ENCODE data around the gene TXLNB.

TXLNB gene

GRCh38 chr6:139336488-139336887 is 44.7 kb upstream of the TXLNB start (continued):
- TF ChIP-seq, protein P1, sequence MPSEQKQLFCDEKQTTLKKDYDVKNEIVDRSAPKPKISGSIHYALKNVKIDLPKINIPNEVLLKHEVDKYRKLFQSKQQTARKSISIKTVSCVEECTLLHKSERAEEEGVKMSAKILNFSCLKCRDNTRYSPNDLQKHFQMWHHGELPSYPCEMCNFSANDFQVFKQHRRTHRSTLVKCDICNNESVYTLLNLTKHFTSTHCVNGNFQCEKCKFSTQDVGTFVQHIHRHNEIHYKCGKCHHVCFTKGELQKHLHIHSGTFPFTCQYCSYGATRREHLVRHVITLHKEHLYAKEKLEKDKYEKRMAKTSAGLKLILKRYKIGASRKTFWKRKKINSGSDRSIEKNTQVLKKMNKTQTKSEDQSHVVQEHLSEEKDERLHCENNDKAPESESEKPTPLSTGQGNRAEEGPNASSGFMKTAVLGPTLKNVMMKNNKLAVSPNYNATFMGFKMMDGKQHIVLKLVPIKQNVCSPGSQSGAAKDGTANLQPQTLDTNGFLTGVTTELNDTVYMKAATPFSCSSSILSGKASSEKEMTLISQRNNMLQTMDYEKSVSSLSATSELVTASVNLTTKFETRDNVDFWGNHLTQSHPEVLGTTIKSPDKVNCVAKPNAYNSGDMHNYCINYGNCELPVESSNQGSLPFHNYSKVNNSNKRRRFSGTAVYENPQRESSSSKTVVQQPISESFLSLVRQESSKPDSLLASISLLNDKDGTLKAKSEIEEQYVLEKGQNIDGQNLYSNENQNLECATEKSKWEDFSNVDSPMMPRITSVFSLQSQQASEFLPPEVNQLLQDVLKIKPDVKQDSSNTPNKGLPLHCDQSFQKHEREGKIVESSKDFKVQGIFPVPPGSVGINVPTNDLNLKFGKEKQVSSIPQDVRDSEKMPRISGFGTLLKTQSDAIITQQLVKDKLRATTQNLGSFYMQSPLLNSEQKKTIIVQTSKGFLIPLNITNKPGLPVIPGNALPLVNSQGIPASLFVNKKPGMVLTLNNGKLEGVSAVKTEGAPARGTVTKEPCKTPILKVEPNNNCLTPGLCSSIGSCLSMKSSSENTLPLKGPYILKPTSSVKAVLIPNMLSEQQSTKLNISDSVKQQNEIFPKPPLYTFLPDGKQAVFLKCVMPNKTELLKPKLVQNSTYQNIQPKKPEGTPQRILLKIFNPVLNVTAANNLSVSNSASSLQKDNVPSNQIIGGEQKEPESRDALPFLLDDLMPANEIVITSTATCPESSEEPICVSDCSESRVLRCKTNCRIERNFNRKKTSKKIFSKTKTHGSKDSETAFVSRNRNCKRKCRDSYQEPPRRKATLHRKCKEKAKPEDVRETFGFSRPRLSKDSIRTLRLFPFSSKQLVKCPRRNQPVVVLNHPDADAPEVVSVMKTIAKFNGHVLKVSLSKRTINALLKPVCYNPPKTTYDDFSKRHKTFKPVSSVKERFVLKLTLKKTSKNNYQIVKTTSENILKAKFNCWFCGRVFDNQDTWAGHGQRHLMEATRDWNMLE (tag by site-specific recombination; conservative IDR thresholded peaks at IDR 0.05; ENCODE audit: low read depth), result no peak
- TF ChIP-seq ZNF473 (tag by site-specific recombination; IDR thresholded peaks at IDR 0.05) (no peak), ZNF302 (tag by site-specific recombination; IDR thresholded peaks at IDR 0.05; ENCODE audit: low read depth) (no peak), ZNF248 (tag by site-specific recombination; IDR thresholded peaks at IDR 0.05) (no peak)

DNA sequence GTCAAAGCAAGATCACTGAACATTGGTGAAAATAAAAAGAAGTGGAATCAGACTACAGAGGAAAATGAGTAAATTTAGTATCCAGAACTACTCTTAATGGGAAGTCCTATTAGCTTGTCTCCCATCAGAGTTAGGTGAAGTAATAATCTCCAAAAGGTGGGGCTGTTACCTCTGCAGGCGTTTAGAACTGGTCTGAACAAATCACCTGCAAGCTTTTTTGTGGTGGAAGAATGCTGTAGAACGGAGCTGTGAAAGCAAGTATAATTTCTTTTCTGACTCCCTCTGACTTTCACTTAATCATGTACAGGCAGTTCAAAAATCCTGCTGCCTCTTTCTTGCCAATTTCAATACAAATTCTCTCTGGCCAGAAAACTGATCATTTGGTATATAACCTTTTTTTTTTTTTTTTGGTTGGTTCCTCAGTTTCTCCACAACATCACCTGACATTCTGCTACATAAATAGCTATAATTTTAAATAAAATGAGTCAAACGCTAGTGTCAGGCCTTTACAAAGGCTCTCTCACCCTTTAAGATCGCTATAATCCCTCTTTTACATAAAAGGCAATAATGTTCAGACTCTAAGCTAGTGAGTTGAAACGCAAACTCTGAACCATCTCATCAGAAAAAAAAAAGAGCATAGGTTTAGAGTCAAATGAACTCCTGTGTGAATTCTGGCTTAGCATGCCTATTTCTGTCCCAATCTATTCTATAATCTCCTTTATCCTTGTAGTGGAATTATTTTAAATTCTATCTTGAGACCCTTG is 43.8 kb upstream of the TXLNB start:
- Histone ChIP-seq H3K36me3 (ENCODE audit: control insufficient read depth in 2 of 2, insufficient read depth in 1 of 2, low read length in 2 of 2) (no peaks in the 10 kb centered on the region), H3K4me3 (ENCODE audit: low read depth, low read length) (no peak overlapping the region), H3K9me3 (ENCODE audit: control insufficient read depth, insufficient read depth, low read depth, low read length) (no peaks in the 10 kb centered on the region), H3K27ac (ENCODE audit: extremely low read depth, low read depth, low read length) (no peak overlapping the region), H3K4me1 (ENCODE audit: control insufficient read depth, insufficient read depth, low read length) (no peaks in the 10 kb centered on the region)
- CTCF ChIA-PET, result no interaction called here
- no peak for TF ChIP-seq ZNF239 (tag by site-specific recombination; IDR thresholded peaks at IDR 0.05)
- TF ChIP-seq, protein P2, sequence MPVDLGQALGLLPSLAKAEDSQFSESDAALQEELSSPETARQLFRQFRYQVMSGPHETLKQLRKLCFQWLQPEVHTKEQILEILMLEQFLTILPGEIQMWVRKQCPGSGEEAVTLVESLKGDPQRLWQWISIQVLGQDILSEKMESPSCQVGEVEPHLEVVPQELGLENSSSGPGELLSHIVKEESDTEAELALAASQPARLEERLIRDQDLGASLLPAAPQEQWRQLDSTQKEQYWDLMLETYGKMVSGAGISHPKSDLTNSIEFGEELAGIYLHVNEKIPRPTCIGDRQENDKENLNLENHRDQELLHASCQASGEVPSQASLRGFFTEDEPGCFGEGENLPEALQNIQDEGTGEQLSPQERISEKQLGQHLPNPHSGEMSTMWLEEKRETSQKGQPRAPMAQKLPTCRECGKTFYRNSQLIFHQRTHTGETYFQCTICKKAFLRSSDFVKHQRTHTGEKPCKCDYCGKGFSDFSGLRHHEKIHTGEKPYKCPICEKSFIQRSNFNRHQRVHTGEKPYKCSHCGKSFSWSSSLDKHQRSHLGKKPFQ (tag by site-specific recombination; IDR thresholded peaks at IDR 0.05), result no peak
- POLR2A ChIA-PET, result interaction anchor here (1.1 kb wide), 1 partner anchor 22 kb away, joined by 3 read pairs; no protein-coding TSS in a partner anchor

GRCh38 chr6:139334806-139335446 is 43.1 kb upstream of the TXLNB start:
- Histone ChIP-seq H3K9me3 (ENCODE audit: control insufficient read depth, insufficient read depth, low read depth, low read length) (no peaks in the 10 kb centered on the region), H3K4me3 (ENCODE audit: low read depth, low read length) (no peak overlapping the region), H3K27ac (ENCODE audit: extremely low read depth, low read depth, low read length) (no peak overlapping the region), H3K36me3 (ENCODE audit: control insufficient read depth in 2 of 2, insufficient read depth in 1 of 2, low read length in 2 of 2) (no peaks in the 10 kb centered on the region), H3K4me1 (ENCODE audit: control insufficient read depth, insufficient read depth, low read length) (no peaks in the 10 kb centered on the region)
- POLR2A ChIA-PET, result interaction anchor here (1.1 to 1.2 kb wide), 2 partner anchors 22 to 117 kb away, joined by 3 read pairs; no protein-coding TSS in a partner anchor
- no peak for TF ChIP-seq OSR2 (tag by site-specific recombination; IDR thresholded peaks at IDR 0.05)
- TF ChIP-seq, protein P2 (tag by site-specific recombination; IDR thresholded peaks at IDR 0.05), result no peak
- no peak for TF ChIP-seq ZNF221 (tag by site-specific recombination; IDR thresholded peaks at IDR 0.05; ENCODE audit: borderline replicate concordance)
- TF ChIP-seq HOXC10 (CRISPR knock-in tag; IDR thresholded peaks at IDR 0.05), result no peak
- no peak for TF ChIP-seq SALL2 (tag by site-specific recombination; IDR thresholded peaks at IDR 0.05; ENCODE audit: borderline replicate concordance)
- TF ChIP-seq ZBTB10 (tag by site-specific recombination; IDR thresholded peaks at IDR 0.05), result no peak
- no peak for TF ChIP-seq ZNF560 (tag by site-specific recombination; IDR thresholded peaks at IDR 0.05; ENCODE audit: borderline replicate concordance)
- no peak for TF ChIP-seq KLF1 (tag by site-specific recombination; IDR thresholded peaks at IDR 0.05)
- TF ChIP-seq, protein P3, sequence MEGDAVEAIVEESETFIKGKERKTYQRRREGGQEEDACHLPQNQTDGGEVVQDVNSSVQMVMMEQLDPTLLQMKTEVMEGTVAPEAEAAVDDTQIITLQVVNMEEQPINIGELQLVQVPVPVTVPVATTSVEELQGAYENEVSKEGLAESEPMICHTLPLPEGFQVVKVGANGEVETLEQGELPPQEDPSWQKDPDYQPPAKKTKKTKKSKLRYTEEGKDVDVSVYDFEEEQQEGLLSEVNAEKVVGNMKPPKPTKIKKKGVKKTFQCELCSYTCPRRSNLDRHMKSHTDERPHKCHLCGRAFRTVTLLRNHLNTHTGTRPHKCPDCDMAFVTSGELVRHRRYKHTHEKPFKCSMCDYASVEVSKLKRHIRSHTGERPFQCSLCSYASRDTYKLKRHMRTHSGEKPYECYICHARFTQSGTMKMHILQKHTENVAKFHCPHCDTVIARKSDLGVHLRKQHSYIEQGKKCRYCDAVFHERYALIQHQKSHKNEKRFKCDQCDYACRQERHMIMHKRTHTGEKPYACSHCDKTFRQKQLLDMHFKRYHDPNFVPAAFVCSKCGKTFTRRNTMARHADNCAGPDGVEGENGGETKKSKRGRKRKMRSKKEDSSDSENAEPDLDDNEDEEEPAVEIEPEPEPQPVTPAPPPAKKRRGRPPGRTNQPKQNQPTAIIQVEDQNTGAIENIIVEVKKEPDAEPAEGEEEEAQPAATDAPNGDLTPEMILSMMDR (tag by site-specific recombination; IDR thresholded peaks at IDR 0.05), result no peak
- TF ChIP-seq ZNF623 (tag by site-specific recombination; IDR thresholded peaks at IDR 0.05), result no peak
- TF ChIP-seq ZNF112 (tag by site-specific recombination; IDR thresholded peaks at IDR 0.05), result no peak
- TF ChIP-seq ZNF792 (tag by site-specific recombination; IDR thresholded peaks at IDR 0.05), result no peak
- CTCF ChIA-PET, result interaction anchor here (0.7 kb wide), 1 partner anchor 179 kb away, joined by 5 read pairs; no protein-coding TSS in a partner anchor

Data from HEK293 (cell line).